DMS79 (cell line): ENCODE results near the gene AHSG.

Experiments used
- DNase-seq: peaks from one replicate; lab custom pipeline; 2025; lab: John Stamatoyannopoulos, UW

AHSG gene

DNA sequence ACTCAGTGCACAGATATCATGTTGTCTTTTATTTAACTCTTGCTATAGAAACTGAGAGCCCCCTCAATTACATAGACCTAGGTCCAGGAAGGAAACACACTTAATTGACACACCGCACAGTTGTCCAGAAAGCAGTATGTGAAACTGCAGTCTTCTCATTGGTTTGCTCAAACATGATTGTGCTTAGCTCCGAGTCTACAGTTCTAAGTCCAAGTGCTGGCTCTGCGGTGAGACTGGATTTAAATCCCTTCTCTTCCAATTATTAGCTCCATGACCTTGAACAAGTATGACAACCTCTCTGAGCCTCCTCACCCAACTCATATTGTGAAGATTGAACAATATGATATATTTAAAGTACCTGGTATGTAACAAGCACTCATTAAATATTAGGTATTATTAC is 19.0 kb upstream of the AHSG start:
- DNase-seq: no peak

DNA sequence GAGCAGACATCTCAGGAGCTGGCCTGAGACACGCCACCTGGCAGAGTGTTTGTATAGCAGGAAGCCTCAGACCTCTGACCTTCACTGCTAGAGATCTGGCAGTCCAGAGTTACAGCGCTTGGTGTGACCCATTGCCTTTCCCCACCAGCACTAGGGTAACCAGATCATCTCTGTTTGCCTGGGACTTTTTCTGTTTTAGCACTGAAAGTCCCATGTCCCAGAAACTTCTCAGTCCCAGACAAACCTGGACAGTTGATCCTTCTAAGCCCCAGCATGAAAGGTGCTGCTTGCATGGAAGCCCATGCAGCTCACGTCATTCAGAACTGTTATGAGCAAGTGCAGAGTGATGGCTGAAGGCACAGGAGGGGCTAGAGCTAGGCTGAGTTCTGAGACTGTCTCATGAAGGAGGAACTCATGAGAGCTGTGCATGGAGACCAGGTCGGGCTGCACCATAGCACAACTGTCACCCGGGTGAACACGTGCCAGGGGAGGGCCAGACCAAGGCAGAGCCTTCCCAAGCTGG is 18.2 kb upstream of the AHSG start:
- no peak for DNase-seq

DNA sequence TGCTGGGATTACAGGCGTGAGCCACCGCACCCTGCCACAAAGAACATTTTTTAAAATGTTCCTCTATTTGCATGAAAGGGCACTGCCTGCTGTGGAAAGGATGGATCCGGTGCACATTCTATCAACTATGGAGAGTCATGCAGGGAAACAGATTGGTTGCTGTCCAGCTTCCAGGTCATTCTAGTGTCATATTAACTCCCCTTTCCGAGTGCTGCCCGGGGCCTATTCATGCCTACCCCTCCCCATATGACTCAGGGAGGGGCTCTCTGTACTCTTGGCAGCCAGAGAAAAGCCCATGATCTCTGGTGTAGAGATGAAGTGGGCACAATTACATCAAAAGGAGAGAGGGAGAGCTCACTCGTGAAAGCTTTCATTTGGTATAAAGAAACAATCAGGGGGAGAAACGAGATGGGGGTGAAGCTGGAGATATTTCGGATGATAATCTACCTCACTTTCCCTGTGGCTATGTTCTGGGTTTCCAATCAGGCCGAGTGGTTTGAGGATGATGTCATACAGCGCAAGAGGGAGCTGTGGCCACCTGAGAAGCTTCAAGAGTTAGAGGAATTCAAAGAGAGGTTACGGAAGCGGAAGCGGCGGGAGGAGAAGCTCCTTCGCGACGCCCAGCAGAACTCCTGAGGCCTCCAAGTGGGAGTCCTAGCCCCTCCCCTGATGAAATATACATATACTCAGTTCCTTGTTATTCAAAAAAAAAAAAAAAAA is 16.1 kb upstream of the AHSG start:
- DNase-seq: peak; percentile 74

DNA sequence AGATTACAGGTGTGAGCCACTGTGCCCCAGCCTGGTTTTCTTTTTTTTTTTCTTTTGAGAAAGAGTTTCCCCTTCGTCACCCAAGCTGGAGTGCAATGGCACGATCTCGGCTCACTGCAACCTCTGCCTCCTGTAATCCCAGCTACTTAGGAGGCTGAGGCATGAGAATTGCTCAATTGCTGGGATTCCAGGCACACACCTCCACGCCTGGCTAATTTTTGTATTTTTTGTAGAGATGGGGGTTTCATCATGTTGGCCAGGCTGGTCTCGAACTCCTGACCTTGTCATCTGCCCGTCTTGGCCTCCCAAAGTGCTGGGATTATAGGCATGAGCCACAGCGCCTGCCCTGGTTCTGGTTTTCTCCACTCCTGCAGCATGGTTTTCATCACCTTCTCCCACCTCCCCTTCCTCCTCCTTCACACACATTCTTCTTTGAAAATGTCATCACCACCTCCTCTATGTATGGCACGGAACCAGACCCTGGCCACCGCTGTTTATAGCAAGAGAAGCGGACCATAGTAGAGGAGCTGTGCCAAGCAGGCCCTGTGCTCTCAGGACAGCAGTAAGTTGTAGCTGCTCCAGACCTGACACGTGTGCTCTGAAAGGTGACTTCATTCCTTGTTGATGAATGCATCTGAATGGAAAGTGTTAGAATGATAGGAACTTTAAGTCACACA is 14.6 kb upstream of the AHSG start:
- no peak for DNase-seq

DNA sequence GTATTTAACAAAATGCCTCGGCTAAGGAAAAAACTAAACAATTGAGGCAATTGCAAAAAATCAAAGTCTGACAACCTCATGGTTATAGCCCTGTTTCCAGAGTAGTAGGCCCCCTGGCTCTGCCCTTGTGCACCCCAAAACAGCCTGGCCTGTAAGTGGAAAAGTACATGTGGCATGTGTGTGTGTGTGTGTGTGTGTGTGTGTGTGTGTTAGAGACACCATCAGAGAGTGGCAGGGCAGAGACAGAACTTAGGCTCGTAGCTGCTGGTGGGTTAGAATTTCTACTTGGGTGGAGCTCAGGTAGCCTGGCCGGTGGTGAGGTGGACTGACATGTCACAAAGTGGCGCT is 14.1 kb upstream of the AHSG start:
- DNase-seq: no peak

DNA sequence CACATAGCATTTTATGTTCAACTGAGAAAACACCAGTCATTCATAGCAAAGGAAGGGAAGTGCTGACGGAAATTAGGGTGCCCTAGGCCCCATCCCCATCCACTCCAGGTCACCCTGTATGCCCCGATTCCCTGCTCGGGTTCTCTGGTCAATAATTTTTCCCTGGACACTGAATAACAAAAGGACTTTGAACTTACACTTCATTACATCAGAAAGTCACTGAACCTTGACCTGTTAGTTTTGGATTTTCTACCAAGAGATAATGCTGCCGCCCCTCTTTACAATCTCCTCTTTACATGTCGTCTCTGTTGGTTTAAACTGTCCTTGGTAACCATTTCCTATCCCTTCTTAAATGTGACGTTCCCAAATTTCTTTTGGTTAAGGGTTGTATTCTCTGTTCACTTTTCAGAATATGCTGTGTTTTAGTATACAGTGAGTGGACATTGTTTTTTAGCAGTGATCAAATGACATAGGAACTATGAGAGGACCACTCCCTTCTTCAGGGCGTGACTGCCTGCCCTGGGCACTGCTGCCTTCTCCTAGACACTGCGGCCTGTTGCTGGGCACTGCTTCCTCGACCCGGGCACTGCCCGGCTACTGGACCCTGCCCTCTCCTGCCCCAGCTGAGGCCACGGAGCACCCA is 13.6 kb upstream of the AHSG start:
- DNase-seq: no peak

DNA sequence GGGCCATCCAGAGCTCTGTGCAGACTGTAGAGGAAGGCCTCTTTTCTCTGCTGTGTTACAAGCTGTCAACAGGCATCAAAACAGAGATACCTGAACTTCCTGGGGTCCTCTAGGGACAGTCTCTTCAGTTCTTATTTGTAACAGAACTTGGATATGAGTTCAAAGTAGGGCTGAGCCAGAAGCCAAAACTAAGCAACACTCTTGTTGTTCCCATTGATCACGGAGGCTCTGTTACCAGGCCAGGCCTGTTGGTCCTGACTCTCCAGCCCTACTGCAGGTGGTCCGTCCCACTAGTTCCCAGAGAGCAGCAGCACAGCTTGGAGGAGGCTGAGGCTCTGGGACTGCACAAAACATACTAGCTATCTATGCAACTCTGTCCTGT is 13.1 kb upstream of the AHSG start:
- DNase-seq: no peak

DNA sequence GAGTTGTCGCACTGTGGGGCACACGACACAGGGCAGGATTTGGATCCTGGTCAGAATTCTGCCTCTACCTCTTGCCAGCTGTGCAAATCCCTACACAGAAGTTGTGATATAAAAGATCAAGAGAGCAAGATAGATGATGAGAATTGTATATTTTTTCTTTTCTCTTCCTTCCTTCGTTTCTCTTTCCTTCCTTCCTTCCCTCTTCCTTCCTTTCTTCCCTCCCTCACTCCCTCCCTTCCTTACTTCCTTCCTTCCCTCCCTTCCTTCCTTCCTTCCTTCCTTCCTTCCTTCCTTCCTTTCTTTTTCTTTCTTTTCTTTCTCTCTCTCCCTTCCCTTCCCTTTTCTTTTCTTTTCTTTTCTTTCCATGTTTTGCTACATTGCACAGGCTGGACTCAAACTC is 12.0 kb upstream of the AHSG start:
- DNase-seq: no peak

DNA sequence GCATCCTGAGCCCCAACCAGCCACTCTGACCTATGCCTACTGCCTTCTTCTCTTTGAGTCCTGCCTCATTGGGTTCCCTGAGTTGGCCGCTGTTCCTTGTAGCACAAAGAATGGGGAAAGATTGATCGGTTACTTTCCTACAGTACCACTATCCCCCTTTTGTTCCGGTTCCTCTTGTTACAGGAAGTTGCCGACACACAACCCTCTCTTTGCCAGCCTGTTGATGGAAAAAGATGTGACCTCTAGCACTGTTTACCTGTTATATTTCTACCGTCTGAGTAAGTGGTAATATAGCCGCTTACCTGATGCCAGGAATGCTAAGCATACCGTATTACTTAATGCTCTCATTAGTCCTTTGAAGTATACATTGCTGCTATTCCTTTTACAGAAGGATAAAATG is 9.7 kb upstream of the AHSG start:
- DNase-seq: no peak

DNA sequence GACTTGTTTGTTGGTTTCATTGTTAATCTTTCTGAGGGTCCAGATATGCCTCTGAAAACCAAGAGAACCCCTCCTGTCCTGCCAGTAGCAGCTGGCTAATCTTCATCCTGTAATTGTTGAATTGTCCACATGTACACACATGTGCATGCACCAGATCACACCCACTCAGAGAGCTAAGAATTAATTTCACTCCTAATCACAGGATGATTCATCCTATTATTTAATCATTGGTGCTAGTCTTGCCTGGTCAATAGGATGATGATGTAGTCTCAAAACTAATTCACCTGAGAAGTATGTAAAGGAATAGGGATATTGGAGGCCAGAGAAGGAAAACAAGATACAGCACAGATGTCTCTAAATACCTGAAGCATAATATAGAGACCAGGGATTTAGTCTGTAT is 7.8 kb upstream of the AHSG start:
- no peak for DNase-seq

DNA sequence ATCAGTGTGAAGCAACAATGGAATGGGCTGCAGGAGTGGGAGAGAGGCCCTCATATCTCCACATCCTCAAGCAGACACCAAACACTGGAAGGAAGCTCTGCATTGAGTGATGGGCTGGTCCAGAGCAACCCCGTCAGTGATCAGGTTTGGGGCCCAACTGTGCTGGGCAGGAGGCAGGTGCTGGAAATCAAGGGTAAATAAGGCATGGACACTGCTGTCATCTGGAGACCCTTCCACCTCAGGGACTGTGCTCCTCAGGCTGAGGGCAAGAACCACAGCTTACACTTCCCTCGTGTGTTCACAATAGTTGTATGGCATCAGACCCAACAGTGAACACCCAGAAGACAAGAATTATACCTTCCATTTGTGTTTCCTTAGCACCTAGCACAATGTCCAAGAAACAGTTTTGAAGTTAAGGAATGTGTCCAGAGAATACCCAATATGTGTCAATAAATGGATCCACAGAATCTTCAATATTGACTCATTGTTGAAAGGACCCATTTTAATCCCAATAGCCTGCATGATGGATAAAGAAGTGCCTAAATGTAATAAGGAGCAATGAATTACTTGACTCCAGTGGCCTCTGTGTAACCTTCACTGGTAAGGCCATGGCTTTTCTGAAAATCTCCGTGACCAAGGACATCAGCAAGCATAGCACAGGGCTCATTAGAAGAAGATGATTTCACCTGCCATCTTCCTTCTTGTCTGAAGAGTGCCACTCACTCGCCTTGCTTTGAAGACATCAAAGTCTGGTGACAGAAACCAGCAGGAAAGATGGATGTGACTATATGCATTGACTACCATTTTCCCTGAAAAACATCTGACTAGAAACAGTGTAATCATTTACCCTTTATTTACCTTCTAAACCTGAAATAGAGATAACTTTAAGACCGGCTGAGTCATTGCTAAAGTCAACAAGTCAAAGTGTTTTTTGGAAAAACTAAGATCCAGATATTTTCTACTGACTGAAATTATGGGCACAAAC is 7.0 kb upstream of the AHSG start:
- DNase-seq: no peak

DNA sequence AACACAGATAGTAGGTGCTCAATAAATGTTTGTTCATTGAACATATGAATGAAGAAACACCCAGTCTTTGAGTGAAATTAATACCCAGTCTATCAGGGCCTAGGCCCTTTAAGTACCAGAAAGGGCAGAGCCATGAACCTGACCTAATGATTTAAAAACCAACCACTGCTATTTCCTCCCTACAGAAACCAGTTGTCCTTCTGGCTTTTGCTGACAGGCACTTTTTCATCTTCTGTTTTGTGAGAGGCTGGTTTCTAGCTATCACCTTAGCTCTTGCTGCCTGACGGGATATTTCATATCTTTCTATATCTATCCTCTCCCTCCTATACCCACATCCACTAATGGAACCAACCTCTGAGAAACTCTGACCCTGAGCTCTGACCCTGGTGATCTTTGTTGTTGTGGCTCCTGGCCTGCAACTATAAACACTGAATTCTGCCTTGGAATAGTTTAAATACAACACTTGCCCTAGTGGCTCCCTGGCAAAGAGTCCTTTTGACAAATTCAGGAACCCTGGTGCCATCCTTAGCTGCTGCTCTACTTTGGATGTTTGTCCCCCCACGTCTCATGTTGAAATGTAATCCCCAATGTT is 4.1 kb upstream of the AHSG start:
- no peak for DNase-seq

DNA sequence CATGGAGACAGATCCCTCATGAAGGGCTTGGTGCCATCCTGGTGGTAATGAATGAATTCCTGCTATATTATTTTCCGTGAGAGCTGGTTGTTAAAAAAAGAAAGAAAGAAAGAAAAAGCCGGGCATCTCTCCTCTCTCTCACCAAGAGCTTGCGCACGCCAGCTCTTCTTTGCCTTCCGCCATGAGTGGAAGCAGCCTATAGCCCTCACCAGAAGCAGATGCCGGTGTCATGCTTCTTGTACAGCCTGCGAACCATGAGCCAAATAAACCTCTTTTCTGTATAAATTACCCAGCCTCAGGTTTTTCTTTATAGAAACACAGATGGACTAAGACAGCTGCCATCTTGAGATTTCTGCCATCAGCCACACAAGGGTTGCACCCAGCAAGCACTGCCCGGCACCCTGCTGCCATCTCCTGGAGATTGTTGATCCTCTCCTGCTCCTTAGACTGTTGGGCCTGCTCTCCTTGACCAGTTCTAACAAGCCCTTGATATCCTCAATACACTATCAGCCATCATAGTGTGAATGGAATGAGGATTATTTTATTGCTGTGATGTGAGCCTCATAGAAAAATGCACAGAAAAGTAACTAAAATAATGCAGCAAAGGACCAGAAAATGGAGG is 3.5 kb upstream of the AHSG start:
- DNase-seq: no peak

DNA sequence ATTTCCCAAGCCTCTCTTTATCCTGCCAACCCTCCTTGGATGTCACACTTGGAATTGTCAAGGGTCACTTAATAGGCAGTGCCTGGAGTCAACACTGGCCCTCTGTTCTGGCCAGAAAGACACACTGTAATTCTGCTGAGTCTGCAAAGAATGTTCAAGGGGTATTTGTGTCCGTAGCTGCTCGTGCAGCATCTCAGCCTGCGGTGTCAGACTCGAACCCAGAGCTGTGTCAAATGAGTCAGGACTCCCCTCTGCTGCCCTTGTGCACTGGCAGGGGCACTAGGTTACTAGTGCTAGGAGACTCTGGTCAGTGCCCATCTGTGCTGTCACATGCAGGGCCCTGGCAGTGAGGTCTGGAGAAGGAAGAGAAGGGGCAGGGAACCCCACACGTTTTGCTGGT is 795 bp upstream of the AHSG start:
- no peak for DNase-seq

DNA sequence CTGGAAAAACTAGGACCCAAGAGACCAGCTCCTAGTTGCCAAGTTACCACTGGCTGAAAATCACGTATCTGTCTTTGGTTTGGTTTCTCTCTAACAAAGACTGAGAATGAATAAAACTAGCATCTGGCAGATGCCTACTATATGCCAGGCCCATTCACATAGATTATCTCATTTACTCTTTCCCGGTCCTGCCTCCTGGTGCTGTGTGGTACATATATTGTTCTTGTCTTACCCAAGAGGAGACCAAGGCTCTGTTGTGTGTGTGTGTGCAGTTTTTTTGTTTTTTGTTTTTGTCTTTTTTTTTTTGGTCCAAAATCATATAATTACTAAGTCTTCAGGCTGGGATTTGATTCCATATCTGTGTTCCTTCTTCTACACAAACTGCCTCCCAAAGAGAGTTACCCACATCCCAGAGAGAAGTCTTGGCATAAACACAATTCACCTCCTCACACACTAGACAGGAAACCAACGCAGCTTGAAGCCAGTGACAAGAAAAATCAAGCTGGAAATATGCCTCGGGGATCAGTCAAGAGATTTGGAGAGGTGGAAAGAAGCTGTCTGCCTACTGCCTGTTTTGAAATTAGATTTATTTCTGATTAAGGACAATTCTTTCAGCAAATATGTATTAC is 891 bp downstream of the AHSG start:
- DNase-seq: no peak

DNA sequence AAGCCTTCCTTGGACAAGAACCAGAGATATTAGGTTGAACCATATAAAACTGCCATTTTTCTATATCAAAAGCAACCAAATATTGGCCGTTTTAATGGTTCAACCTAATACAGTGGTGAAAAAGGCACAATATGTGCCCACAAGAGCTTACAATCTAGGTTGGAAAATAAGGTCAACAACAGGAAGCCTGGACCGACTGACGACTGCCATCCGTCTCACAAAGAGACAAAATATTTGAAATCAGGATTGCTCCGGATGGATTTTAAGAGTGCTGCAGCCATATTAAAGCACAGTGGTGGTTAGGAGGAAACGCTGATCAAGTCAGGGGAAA is 1.4 kb downstream of the AHSG start:
- no peak for DNase-seq

DNA sequence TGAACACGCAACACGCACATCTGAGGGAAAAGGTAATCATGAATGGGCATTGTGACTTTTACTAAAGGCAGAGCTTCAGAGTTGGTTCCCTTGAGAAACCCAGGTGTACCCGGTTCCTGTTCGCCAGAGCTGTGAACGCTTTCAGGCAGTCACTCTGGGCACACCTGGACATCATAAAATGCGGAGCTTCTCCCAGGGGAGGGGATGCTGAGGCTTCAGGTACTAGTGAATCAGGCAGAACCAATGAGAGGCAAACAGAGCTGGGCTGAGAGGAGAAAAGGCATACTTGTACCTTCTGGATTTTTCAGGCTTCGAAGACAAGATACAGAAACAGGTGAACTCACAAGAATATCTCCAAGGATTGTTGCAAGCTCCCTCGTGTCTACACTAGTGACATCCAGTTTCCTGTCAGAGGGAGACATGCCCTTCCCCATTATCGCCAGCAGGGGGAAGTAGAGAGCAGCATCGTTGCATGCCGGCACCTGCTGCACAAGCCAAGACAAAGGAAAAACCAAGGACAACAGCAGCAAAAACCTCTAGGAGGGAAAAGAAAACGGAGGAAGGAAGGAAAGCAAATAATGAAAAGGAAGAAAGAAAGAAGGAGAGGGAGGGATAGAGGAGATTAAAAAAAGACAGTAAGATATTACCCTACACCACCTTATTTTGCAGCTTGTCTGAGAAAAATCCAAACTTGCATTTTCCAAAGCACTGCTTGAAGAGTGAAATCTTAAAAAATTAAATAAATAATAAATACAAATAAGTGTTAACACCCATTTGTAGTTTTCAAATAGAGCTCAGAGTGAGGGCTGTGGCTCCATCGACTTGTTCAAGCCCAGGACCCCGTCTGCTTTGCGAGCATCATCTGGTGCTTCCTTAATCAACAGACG is 2.0 kb downstream of the AHSG start:
- DNase-seq: peak; percentile 67

DNA sequence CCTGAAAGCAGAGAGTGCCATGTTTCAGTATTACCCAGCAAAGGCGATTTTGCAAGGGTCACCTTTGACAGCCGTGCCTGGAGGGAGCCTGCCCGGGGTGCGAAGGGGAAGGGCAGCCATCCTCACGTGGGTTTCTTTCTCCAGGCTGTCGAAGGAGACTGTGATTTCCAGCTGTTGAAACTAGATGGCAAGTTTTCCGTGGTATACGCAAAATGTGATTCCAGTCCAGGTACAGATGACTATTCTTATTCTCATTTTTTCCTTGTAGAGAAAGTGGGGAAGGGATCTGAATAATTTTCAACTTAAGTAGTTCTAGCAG is 3.4 kb downstream of the AHSG start:
- DNase-seq: no peak

DNA sequence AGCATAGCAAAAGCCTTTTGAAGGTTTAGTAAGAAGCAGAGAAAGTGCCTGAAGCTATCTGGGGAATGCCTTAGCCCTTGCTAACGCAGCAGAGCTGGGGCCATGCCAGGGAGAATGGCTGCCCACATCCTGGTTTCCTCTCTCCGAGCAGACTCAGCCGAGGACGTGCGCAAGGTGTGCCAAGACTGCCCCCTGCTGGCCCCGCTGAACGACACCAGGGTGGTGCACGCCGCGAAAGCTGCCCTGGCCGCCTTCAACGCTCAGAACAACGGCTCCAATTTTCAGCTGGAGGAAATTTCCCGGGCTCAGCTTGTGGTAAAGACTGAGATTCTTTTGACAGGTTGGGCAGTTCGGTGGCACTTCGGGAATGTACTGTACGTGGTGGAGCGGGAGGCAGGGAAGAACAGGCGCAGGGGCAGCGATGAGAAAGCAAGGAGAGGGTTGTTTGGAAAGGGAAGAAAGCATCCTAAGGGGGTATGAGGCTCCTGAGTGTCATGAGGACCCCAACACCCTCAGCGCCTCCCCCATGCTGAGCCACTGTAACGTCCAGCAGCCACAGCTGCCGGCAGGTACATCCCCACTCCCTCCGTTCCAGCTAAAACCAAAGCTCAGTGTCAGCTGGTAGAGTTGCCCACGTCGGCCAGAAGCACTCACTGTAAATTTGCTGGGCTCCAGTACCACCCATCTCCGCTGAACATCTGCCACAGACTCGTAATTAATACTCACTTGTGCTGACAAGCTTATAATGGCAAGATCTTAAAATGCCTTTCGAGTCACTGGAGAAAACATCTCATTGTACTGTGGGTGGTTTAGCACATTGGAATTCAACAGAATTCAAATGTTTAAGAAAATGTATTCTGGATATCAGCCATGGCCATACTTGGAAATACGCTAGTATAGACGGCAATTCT is 4.4 kb downstream of the AHSG start:
- DNase-seq: peak; percentile 80
